H1 (cell line): ENCODE results near the gene CORO7. TPM values are rescaled to one million over a fixed set of nuclear protein-coding genes. Genes with fewer than 3 reads are reported as not detected.

Experiments used
- CTCF ChIA-PET: fragments of 300-600 bp; sonication (Branson Sonifier 250); formaldehyde crosslinking; loops from one replicate; lab custom pipeline; 2021; ENCODE audit not compliant: partially characterized antibody; lab: Charles Lee
- POLR2A ChIA-PET: fragments of 300-600 bp; sonication (Branson Sonifier 250); formaldehyde crosslinking; loops from one replicate; lab custom pipeline; 2021; ENCODE audit warnings: inconsistent platforms; ENCODE audit not compliant: partially characterized antibody; lab: Charles Lee
- DNase-seq, 2 experiments: peaks; one replicate each; pipeline versions ENCODE4 v3.0.0 to v3.0.0-alpha.2; 2010 to 2022; ENCODE audit warnings: low spot score in 2 of 2, low read depth in 1 of 2, mixed read lengths in 1 of 2
- FAIRE-seq: peaks from 2 replicates; lab custom pipeline; 2011; peaks lifted over from hg19 to GRCh38; lab: Jason Lieb, UNC
- H2AFZ ChIP-seq: 2 replicates; pipeline ENCODE4 v1.8.1; 2012; ENCODE audit warnings: low read length, inconsistent platforms
- H2AK5ac ChIP-seq: 2 replicates; pipeline ENCODE4 v1.6.1; 2013; ENCODE audit warnings: low read depth, low read length
- H2BK120ac ChIP-seq: replicated peaks from 2 replicates; pipeline ENCODE3; 2013; ENCODE audit warnings: low read depth, low read length, inconsistent platforms
- H2BK12ac ChIP-seq: 2 replicates; pipeline ENCODE4 v1.6.1; 2013; ENCODE audit warnings: low read depth, low read length
- H2BK15ac ChIP-seq: 2 replicates; pipeline ENCODE4 v1.6.1; 2013; ENCODE audit warnings: low read length
- H2BK20ac ChIP-seq: 2 replicates; pipeline ENCODE4 v1.6.1; 2013; ENCODE audit warnings: low read length
- H2BK5ac ChIP-seq: 2 replicates; pipeline ENCODE4 v1.6.1; 2013; ENCODE audit warnings: low read depth, low read length
- H3K14ac ChIP-seq: 2 replicates; pipeline ENCODE4 v1.6.1; 2013; ENCODE audit warnings: inconsistent platforms; ENCODE audit not compliant: insufficient read length
- H3K18ac ChIP-seq: 2 replicates; pipeline ENCODE4 v1.6.1; 2013; ENCODE audit warnings: low read length; ENCODE audit errors: extremely low read depth
- H3K23ac ChIP-seq: 2 replicates; pipeline ENCODE4 v1.6.1; 2013; ENCODE audit warnings: inconsistent platforms; ENCODE audit not compliant: insufficient read length
- H3K23me2 ChIP-seq: 2 replicates; pipeline ENCODE4 v1.6.1; 2013; ENCODE audit warnings: low read depth, low read length
- H3K27ac ChIP-seq: 2 replicates; pipeline ENCODE4 v1.6.1; 2011; ENCODE audit warnings: low read depth, low read length, inconsistent platforms
- H3K27me3 ChIP-seq, 4 experiments: replicated peaks in 1 of 4; 1 replicate in 1 of 4; 2 replicates in 3 of 4; pipeline versions ENCODE4 v1.6.1 to v1.8.1; 2011 to 2013; ENCODE audit warnings: low read length in 3 of 4, mild to moderate bottlenecking in 3 of 4, inconsistent platforms in 2 of 4, mixed read lengths in 2 of 4, moderate library complexity in 1 of 4; ENCODE audit not compliant: control insufficient read depth in 3 of 4, insufficient read depth in 3 of 4; ENCODE audit errors: extremely low read depth in 1 of 4
- H3K36me3 ChIP-seq, 4 experiments: 2 replicates each; pipeline versions ENCODE4 v1.6.1 to v1.8.1; 2011 to 2013; ENCODE audit warnings: mild to moderate bottlenecking in 4 of 4, low read length in 3 of 4, moderate library complexity in 2 of 4, control low read depth in 1 of 4, inconsistent platforms in 1 of 4; ENCODE audit not compliant: insufficient read depth in 4 of 4, control insufficient read depth in 2 of 4
- H3K4ac ChIP-seq: replicated peaks from 2 replicates; pipeline ENCODE3; 2013; ENCODE audit warnings: low read length, low read depth, mixed read lengths, inconsistent platforms; ENCODE audit not compliant: insufficient read length
- H3K4me1 ChIP-seq, 4 experiments: replicated peaks in 1 of 4; 1 replicate in 1 of 4; 2 replicates in 3 of 4; pipeline versions ENCODE4 v1.6.1 to v1.8.1; 2011 to 2013; ENCODE audit warnings: low read length in 3 of 4, inconsistent platforms in 2 of 4, mixed read lengths in 1 of 4; ENCODE audit not compliant: insufficient read depth in 4 of 4, control insufficient read depth in 3 of 4
- H3K4me2 ChIP-seq, 2 experiments: 2 replicates each; pipeline versions ENCODE4 v1.6.1 to v1.8.1; 2011 to 2013; ENCODE audit warnings: low read depth in 2 of 2, low read length in 2 of 2, control low read depth in 1 of 2, inconsistent platforms in 1 of 2, mild to moderate bottlenecking in 1 of 2; ENCODE audit not compliant: insufficient read depth in 1 of 2
- H3K4me3 ChIP-seq, 4 experiments: fragments of 200-600, 300-600 bp in 1 of 4; sonication (generic), shearing (Covaris generic), sonication (Bioruptor Twin) in 1 of 4; 2 replicates each; pipeline versions ENCODE4 v1.5.1 to v1.8.1; 2011 to 2016; ENCODE audit warnings: low read length in 4 of 4, low read depth in 3 of 4, control low read depth in 2 of 4, inconsistent platforms in 2 of 4, mild to moderate bottlenecking in 2 of 4, mixed read lengths in 1 of 4, moderate library complexity in 1 of 4; ENCODE audit not compliant: insufficient read depth in 2 of 4; ENCODE audit errors: extremely low read depth in 1 of 4
- H3K56ac ChIP-seq: replicated peaks from 2 replicates; pipeline ENCODE3; 2013; ENCODE audit warnings: low read depth, mild to moderate bottlenecking, mixed read lengths, low read length, inconsistent platforms; ENCODE audit not compliant: insufficient read length
- H3K79me1 ChIP-seq: 2 replicates; pipeline ENCODE4 v1.6.1; 2013; ENCODE audit warnings: low read depth, low read length, control low read depth
- H3K79me2 ChIP-seq, 2 experiments: 2 replicates each; pipeline versions ENCODE4 v1.6.1 to v1.8.1; 2012 to 2013; ENCODE audit warnings: low read length in 2 of 2, mild to moderate bottlenecking in 2 of 2, inconsistent platforms in 1 of 2; ENCODE audit not compliant: insufficient read depth in 2 of 2, control insufficient read depth in 1 of 2
- H3K9ac ChIP-seq, 4 experiments: replicated peaks in 1 of 4; 1 replicate in 1 of 4; 2 replicates in 3 of 4; pipeline versions ENCODE4 v1.6.1 to v1.8.1; 2011 to 2013; ENCODE audit warnings: low read depth in 3 of 4, low read length in 3 of 4, control low read depth in 2 of 4, mild to moderate bottlenecking in 2 of 4, moderate library complexity in 2 of 4, inconsistent platforms in 1 of 4; ENCODE audit errors: extremely low read depth in 1 of 4
- H3K9me3 ChIP-seq, 2 experiments: 2 replicates each; pipeline versions ENCODE4 v1.6.1 to v1.8.1; 2012 to 2013; ENCODE audit warnings: mild to moderate bottlenecking in 2 of 2, moderate library complexity in 2 of 2, control low read depth in 1 of 2, inconsistent platforms in 1 of 2, low read depth in 1 of 2, low read length in 1 of 2, mixed read lengths in 1 of 2; ENCODE audit not compliant: insufficient read depth in 2 of 2
- H4K20me1 ChIP-seq, 2 experiments: replicated peaks in 1 of 2; 2 replicates each; pipeline versions ENCODE3 to v1.8.1; 2011 to 2013; ENCODE audit warnings: inconsistent platforms in 2 of 2, low read length in 2 of 2, mild to moderate bottlenecking in 1 of 2; ENCODE audit not compliant: insufficient read depth in 2 of 2, control insufficient read depth in 1 of 2
- H4K5ac ChIP-seq: 2 replicates; pipeline ENCODE4 v1.6.1; 2013; ENCODE audit warnings: low read length, low read depth, mixed read lengths, inconsistent platforms; ENCODE audit not compliant: insufficient read length
- H4K8ac ChIP-seq: 2 replicates; pipeline ENCODE4 v1.8.0; 2013; ENCODE audit warnings: mild to moderate bottlenecking, moderate library complexity, low read length, inconsistent platforms; ENCODE audit not compliant: insufficient read depth; ENCODE audit errors: extremely low read depth
- H4K91ac ChIP-seq: replicated peaks from 2 replicates; pipeline ENCODE3; 2013; ENCODE audit warnings: low read length, mixed read lengths, inconsistent platforms; ENCODE audit not compliant: insufficient read length
- BRCA1 ChIP-seq: IDR thresholded peaks from 2 replicates; pipeline ENCODE4 v1.6.1; 2012; ENCODE audit warnings: low read depth, low read length, improper control_type of control experiment
- CBX5 ChIP-seq: fragments of 300-800, 300-1000 bp; sonication (generic); IDR thresholded peaks from 2 replicates; pipeline ENCODE4 v1.7.1; 2016; ENCODE audit warnings: antibody characterized with exemption, low read length, low read depth
- FOSL1 ChIP-seq: IDR thresholded peaks from 2 replicates; pipeline ENCODE4 v1.6.1; 2011; ENCODE audit warnings: mild to moderate bottlenecking, low read depth, low read length, moderate library complexity; ENCODE audit not compliant: insufficient read depth
- GTF2F1 ChIP-seq: IDR thresholded peaks from 2 replicates; pipeline ENCODE4 v1.6.1; 2012; ENCODE audit warnings: low read depth, low read length, improper control_type of control experiment, borderline replicate concordance
- KDM4A ChIP-seq: IDR thresholded peaks from one replicate; pipeline ENCODE4 v1.7.1; 2012; ENCODE audit warnings: low read depth, mild to moderate bottlenecking, moderate library complexity, low read length, inconsistent platforms; ENCODE audit not compliant: severe bottlenecking
- NANOG ChIP-seq: IDR thresholded peaks from 2 replicates; pipeline ENCODE4 v1.6.1; 2011; ENCODE audit warnings: low read length, low read depth, mild to moderate bottlenecking, inconsistent platforms; ENCODE audit not compliant: insufficient read depth, poor library complexity, severe bottlenecking
- NRF1 ChIP-seq: IDR thresholded peaks from 2 replicates; pipeline ENCODE4 v1.6.1; 2011; ENCODE audit warnings: mild to moderate bottlenecking, low read depth, low read length, improper control_type of control experiment
- POLR2AphosphoS5 ChIP-seq: IDR thresholded peaks from 2 replicates; pipeline ENCODE4 v1.6.1; 2011; ENCODE audit warnings: low read depth, low read length
- RBBP5 ChIP-seq: IDR thresholded peaks from 2 replicates; pipeline ENCODE4 v1.7.1; 2012; ENCODE audit warnings: low read depth, mild to moderate bottlenecking, inconsistent platforms, low read length, moderate library complexity, borderline replicate concordance
- SIX5 ChIP-seq: IDR thresholded peaks from 2 replicates; pipeline ENCODE4 v1.6.1; 2011; ENCODE audit warnings: mild to moderate bottlenecking, low read depth, low read length
- TCF12 ChIP-seq: IDR thresholded peaks from 2 replicates; pipeline ENCODE4 v1.6.1; 2011; ENCODE audit warnings: low read depth, mild to moderate bottlenecking, low read length
- WGBS, 2 experiments: shearing (Covaris generic) in 1 of 2; methylation state at CpG; one replicate each; pipeline versions ENCODE4 v1.1.6 to v1.1.7; 2013 to 2015; ENCODE audit warnings: low lambda C conversion rate in 2 of 2, mixed read lengths in 2 of 2, inconsistent platforms in 1 of 2, low coverage in 1 of 2, missing lambda C conversion rate in 1 of 2; ENCODE audit not compliant: insufficient replicate concordance in 2 of 2, insufficient coverage in 1 of 2, insufficient read length in 1 of 2; ENCODE audit errors: extremely low coverage in 1 of 2, missing lambda C conversion rate in 1 of 2; 5-methylcytosine and 5-hydroxymethylcytosine counted together
- polyA plus RNA-seq, 7 experiments: library from polyadenylated mRNA; depleted of rRNA in 3 of 7; stranded (reverse) in 5 of 7; unstranded in 2 of 7; fragments of >200 nt in 5 of 7; fragments of 200-250 nt in 2 of 7; gene quantifications; 1 replicate in 5 of 7; 2 replicates in 1 of 7; 4 replicates in 1 of 7; pipeline versions ENCODE4 v1.2.1 to v1.2.3, GENCODE V29; 2011 to 2013; ENCODE audit warnings: missing spikeins in 2 of 7, mixed read lengths in 2 of 7
- total RNA-seq: library from RNA; stranded (reverse); fragmentation: NEBNext Ultra II Directional; extraction: Animal tissue kit (Norgen Biotek cat#: 25700); gene quantifications from 2 replicates; pipeline ENCODE4 v1.2.1, GENCODE V29; 2021

Gene CORO7
- total and polyA plus RNA-seq, 2 of the 8 experiments (the other 6 are each of a cell fraction or from before 2014, with no cell fraction given), result 25.2 to 29.8 TPM

DNA sequence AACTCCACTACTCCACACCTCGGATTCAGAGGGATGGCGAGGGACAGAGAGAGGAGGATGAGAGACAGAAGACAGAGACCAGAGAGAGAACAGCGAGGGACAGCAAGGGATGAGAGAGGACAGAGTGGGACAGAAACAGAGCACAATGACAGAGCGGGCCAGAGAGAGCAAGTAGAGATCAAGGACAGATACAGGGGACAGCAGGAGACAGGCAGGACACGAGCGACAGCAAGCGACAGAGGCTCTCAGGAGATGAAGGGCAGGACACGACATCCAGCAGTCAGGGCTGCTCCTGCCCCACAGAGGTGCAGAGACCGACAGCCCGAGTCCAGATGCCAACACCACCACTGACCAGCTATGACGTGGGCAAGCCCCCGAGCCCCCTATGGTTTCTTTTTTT is 14.9 kb downstream of the CORO7 start:
- H3K23me2 ChIP-seq, result no peaks in the 10 kb centered on the region
- 96% methylated on average over 12 of the region's 12 CpGs; no CpG with 5 or more reads in 1 of the 2 experiments for WGBS, 2 experiments
- H2AK5ac ChIP-seq, result no peak overlapping the region
- no peak overlapping the region for H2BK120ac ChIP-seq
- no peaks in the 10 kb centered on the region for H3K79me2 ChIP-seq
- H3K9ac ChIP-seq, result no peak overlapping the region
- H3K4me2 ChIP-seq, result no peak overlapping the region
- H3K4me1 ChIP-seq, result peaks cover 0 to 4% (median 2%) of the 10 kb centered on the region in 4 experiments; a peak in 3 of 7 replicates
- H4K5ac ChIP-seq, result no peak overlapping the region
- H2BK15ac ChIP-seq, result no peak overlapping the region
- 0 out of 2 replicates have a peak overlapping the region, but pooled peaks have one; percentile 32 for H2BK20ac ChIP-seq
- H3K4ac ChIP-seq, result no peak overlapping the region
- peaks cover 0 to 3% of the 10 kb centered on the region in 2 experiments for H4K20me1 ChIP-seq
- H3K27ac ChIP-seq, result no peak overlapping the region
- DNase-seq (no peak), FAIRE-seq (no peak)
- H3K27me3 ChIP-seq, result no peaks in the 10 kb centered on the region
- H3K79me1 ChIP-seq, result no peaks in the 10 kb centered on the region
- POLR2A ChIA-PET, result interaction anchor here (0.6 to 4.9 kb wide), 10 partner anchors 9 to 130 kb away, joined by 3 to 48 read pairs (median 4); partner anchors contain the start of gene PAM16
- 0 out of 2 replicates have a peak overlapping the region, but pooled peaks have one; percentile 60 for H2BK12ac ChIP-seq
- H4K8ac ChIP-seq, result no peak overlapping the region
- H3K4me3 ChIP-seq, result no peak overlapping the region
- 0 out of 2 replicates have a peak overlapping the region, but pooled peaks have one; percentile 16 for H2BK5ac ChIP-seq
- H3K9me3 ChIP-seq, result no peaks in the 10 kb centered on the region
- no peak overlapping the region for H2AFZ ChIP-seq
- CTCF ChIA-PET, result interaction anchor here (0.8 to 17.2 kb wide), 19 partner anchors 14 to 371 kb away, joined by 3 to 659 read pairs (median 20); partner anchors contain the start of genes CORO7, GLIS2, PAM16 and TFAP4
- H4K91ac ChIP-seq, result no peak overlapping the region
- H3K36me3 ChIP-seq, result no peaks in the 10 kb centered on the region
- peak overlapping the region; percentile 48; the same call in 1 of the 2 replicates for H3K18ac ChIP-seq
- no peak overlapping the region for H3K56ac ChIP-seq
- H3K14ac ChIP-seq, result no peak overlapping the region
- no peak overlapping the region for H3K23ac ChIP-seq
- TF ChIP-seq TCF12, result no peak
- TF ChIP-seq SIX5, result no peak
- TF ChIP-seq GTF2F1, result no peak
- TF ChIP-seq RBBP5, result no peak
- no peak for TF ChIP-seq CBX5
- no peak for TF ChIP-seq BRCA1
- TF ChIP-seq KDM4A, result no peak
- no peak for TF ChIP-seq NRF1
- no peak for TF ChIP-seq NANOG
- no peak for TF ChIP-seq FOSL1
- TF ChIP-seq POLR2AphosphoS5, result no peak
